Small intestine (tissue), 7 donors: ENCODE measurements around the gene CCNI. TPM values are rescaled to one million over a fixed set of nuclear protein-coding genes. Genes with fewer than 3 reads are reported as not detected.

Experiments used
- DNase-seq, 2 donors: peaks; one replicate each; pipeline versions ENCODE4 v3.0.0 to v3.0.0-alpha.2; 2013
- FAIRE-seq: peaks from 2 replicates; lab custom pipeline; 2012; peaks lifted over from hg19 to GRCh38; lab: Jason Lieb, UNC
- H3K27ac ChIP-seq, 3 donors: one replicate each; pipeline ENCODE4 v1.5.1; 2013; ENCODE audit warnings: low read length in 2 of 3, mild to moderate bottlenecking in 2 of 3, control low read depth in 1 of 3, inconsistent platforms in 1 of 3, low read depth in 1 of 3, moderate library complexity in 1 of 3
- H3K27me3 ChIP-seq, 3 donors: one replicate each; pipeline ENCODE4 v1.6.1; 2013; ENCODE audit warnings: low read length in 3 of 3, inconsistent platforms in 1 of 3; ENCODE audit not compliant: control insufficient read depth in 3 of 3, insufficient read depth in 3 of 3
- H3K36me3 ChIP-seq, 3 donors: one replicate each; pipeline ENCODE4 v1.6.1; 2013; ENCODE audit warnings: low read length in 3 of 3, inconsistent platforms in 1 of 3, low read depth in 1 of 3, mild to moderate bottlenecking in 1 of 3, moderate library complexity in 1 of 3; ENCODE audit not compliant: control insufficient read depth in 3 of 3, insufficient read depth in 2 of 3
- H3K4me1 ChIP-seq, 3 donors: one replicate each; pipeline ENCODE4 v1.6.1; 2013; ENCODE audit warnings: low read length in 2 of 3, inconsistent platforms in 1 of 3, low read depth in 1 of 3, mild to moderate bottlenecking in 1 of 3, moderate library complexity in 1 of 3; ENCODE audit not compliant: control insufficient read depth in 3 of 3, insufficient read depth in 2 of 3
- H3K4me3 ChIP-seq, 3 donors: one replicate each; pipeline ENCODE4 v1.5.1; 2013; ENCODE audit warnings: low read length in 3 of 3, control low read depth in 1 of 3, inconsistent platforms in 1 of 3, low read depth in 1 of 3, mild to moderate bottlenecking in 1 of 3, moderate library complexity in 1 of 3
- H3K9me3 ChIP-seq, 2 donors: one replicate each; pipeline ENCODE4 v1.6.1; 2013; ENCODE audit warnings: low read depth in 1 of 2, low read length in 1 of 2; ENCODE audit not compliant: control insufficient read depth in 2 of 2, insufficient read depth in 1 of 2
- WGBS, 3 donors: extraction: QIAGEN DNeasy Blood & Tissue Kit; methylation state at CpG; one replicate each; pipeline ENCODE4 v1.1.7; 2013; 5-methylcytosine and 5-hydroxymethylcytosine counted together
- polyA plus RNA-seq, 4 donors: library from polyadenylated mRNA; stranded (reverse) in 3 of 4; unstranded in 1 of 4; fragments of 200-250 nt in 3 of 4; fragments of 120-200 nt in 1 of 4; gene quantifications; one replicate each; pipeline versions ENCODE4 v1.2.1 to v1.2.3, GENCODE V29; 2013
- donor health status: healthy with polysubstance abuse.
- donor health status: control.
- donor health status: control.
- donor health status: Bipolar disorder and iron deficiency.
- donor health status: healthy.

The CCNI gene
- polyA plus RNA-seq, 4 donors = 78.9 to 261 (median 131) TPM

DNA sequence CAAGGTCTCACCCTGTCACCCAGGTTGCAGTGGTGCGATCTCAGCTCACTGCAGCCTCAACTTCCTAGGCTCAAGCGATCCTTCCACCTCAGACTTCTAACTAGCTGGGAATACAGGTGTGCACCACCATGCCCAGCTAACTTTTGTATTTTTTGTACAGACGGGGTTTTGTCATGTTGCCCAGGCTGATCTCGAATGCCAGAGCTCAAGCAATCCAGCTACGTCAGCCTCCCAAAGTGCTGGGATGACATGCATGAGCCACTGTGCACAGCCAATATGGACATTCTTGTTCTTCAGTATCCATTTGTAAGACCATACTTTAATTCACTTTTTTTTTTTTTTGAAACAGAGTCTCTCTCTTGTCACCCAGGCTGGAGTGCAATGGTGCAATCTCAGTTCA lies 3.5 kb upstream of the CCNI start:
- FAIRE-seq = no peak

DNA sequence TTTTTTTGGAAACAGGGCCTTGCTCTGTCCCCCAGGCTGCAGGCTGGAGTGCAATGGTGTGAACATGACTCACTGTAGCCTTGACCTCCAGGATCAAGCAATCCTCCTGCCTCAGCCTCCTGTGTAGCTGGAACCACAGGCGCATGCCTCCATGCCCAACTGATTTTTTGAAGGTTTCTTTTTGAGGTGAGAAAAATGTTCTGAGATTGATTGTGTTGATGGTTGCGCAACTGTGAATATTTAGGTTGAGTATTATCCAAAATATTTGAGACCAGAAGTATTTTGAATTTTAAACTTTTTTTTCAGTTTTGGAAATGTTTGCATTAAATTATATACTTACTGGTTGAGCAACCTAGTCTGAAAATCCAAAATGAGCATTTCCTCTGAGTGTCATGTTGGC lies 2.6 kb upstream of the CCNI start:
- Histone ChIP-seq H3K4me1 (peaks cover 2 to 9% (median 9%) of the 10 kb centered on the region in 3 donors), H3K4me3 (no peak overlapping the region), H3K27ac (no peak overlapping the region), H3K27me3 (no peaks in the 10 kb centered on the region), H3K36me3 (peaks cover 0 to 6% (median 0%) of the 10 kb centered on the region in 3 donors), H3K9me3 (no peaks in the 10 kb centered on the region)
- 95 to 100% (median 98%) methylated on average over 2 of the region's 2 CpGs for WGBS, 3 donors
- FAIRE-seq (no peak), DNase-seq (no peak)

More for the DNA sequence above, 3.5 kb upstream of the CCNI start:
- 86 to 98% (median 98%) methylated on average over 5 of the region's 5 CpGs for WGBS, 3 donors
- Histone ChIP-seq H3K27me3 (no peaks in the 10 kb centered on the region), H3K27ac (no peak overlapping the region), H3K36me3 (peaks cover 0 to 6% (median 0%) of the 10 kb centered on the region in 3 donors), H3K4me1 (peaks cover 0 to 7% (median 5%) of the 10 kb centered on the region in 3 donors), H3K4me3 (no peak overlapping the region), H3K9me3 (no peaks in the 10 kb centered on the region)
- no peak for DNase-seq

DNA sequence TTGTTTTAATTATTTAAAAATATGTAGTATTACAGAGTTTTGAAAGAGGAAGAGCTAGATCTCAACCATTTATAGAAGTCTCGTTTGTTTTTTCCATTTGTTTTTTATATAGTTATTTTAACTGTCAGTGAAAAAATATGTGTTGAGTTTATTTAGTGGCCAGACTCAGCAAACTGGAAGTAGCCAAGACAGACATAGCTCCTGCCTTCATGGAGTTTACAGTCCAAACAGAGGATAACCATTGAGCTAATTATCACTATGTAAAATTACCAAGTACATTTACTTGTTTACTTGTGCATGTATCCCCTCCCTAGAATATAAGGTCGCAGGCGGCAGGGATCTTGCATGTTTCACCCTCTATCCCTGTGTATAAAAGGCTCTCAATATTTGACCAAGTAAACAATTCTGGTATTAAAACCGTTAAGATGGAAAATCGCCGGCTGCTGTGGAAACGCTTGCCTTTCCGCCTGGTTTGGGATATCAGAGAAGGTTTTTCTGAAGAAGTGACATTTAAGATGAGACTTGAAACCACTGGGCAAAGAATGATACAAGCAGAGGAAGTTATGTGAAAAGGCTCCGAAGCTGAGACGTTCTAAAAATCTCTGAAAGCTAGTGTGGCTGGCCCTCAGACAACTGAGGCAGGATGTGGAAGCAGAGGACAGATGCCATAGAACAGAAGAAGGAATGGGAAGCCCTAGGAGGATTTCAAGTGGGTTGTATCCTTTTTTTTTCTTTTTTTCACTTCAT lies 1.3 kb upstream of the CCNI start:
- peak overlapping the region in 2 of 3 donors; percentile 54 to 98 for H3K27ac ChIP-seq
- FAIRE-seq = no peak
- 66 to 75% (median 70%) methylated on average over 10 of the region's 10 CpGs for WGBS, 3 donors

DNA sequence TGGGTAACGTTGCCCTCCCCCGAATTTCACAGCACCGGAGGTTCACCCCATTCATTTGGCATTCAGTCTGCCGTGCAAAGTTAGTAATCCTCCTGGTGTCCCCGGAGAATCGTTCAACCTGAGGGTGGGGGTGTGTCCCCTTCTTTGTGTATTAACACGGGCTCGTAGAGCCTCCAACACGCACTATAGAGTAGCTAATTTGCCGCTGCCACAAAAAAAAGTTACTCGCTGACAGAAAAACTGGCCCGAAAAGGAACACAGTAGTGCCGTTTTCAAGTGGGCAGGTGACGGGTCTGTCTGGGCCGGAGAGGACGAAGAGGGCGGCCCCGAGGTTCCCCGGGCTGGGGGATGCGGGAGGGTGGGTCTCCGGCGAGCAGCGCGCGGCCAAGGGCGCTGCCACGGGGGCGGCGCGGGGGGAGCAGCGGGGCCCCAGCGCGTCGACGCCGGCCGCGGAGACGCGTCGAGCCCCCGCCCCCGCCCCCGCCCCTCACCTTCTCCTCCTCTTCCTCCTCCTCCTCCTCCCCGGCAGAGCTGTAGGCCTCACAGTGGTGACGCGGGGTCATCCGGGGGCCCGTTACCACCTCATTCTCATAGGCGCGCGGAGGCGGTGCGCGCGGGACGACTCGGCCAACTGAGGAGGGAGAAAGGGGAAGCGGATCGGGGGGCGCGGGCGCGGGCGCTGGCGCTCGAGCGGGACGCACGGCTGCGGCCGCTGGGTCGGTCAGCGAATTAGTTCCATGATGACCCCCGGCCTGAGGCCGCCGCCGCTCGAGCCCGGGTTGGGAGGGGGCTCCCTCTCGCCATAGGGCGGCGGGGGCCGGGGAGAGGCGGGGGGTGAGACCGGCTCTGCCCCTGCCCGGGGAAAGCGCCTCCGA lies 571 bp downstream of the CCNI start:
- H3K4me1 ChIP-seq = peaks cover 2 to 19% (median 16%) of the 10 kb centered on the region in 3 donors
- FAIRE-seq (no peak), DNase-seq (peak; percentile 51 to 83)
- H3K4me3 ChIP-seq = peak overlapping the region; percentile 88 to 100 (median 89)
- peaks cover 0 to 2% (median 0%) of the 10 kb centered on the region in 3 donors for H3K36me3 ChIP-seq
- H3K9me3 ChIP-seq = no peaks in the 10 kb centered on the region
- peak overlapping the region; percentile 93 to 99 (median 98) for H3K27ac ChIP-seq
- 0 to 1% (median 1%) methylated on average over 55 to 89 of the region's 89 CpGs for WGBS, 3 donors
- no peaks in the 10 kb centered on the region for H3K27me3 ChIP-seq

More for the DNA sequence above, 1.3 kb upstream of the CCNI start:
- Histone ChIP-seq H3K36me3 (peaks cover 0 to 4% (median 0%) of the 10 kb centered on the region in 3 donors), H3K9me3 (no peaks in the 10 kb centered on the region), H3K4me1 (peaks cover 2 to 16% (median 14%) of the 10 kb centered on the region in 3 donors), H3K27me3 (no peaks in the 10 kb centered on the region), H3K4me3 (peak overlapping the region; percentile 88 to 100 (median 89))
- DNase-seq = no peak

DNA sequence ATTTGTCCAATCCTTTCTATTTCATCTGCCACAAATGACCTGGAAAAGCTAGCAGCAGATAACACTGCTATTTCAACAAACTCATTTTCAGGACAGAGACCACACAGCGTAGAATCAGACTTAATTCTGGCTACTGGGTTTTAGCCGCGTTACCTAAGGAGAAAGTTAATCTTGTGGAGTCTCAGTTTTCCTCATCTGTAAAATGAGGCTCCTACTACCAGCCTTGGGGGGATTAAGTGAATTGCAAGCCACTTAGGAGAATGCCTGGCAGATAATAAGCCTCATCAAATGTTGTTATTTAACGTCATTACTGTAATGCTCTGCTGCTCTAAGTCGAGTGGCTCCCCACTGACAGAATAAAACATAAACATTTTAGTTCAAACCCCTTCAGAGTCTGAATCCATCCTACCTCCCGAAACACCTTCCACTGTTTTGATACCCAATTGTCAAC lies 1.4 kb downstream of the CCNI start:
- H3K27ac ChIP-seq = peak overlapping the region; percentile 50 to 98 (median 83)
- no peaks in the 10 kb centered on the region for H3K27me3 ChIP-seq
- peak overlapping the region; percentile 88 to 100 (median 89) for H3K4me3 ChIP-seq
- H3K36me3 ChIP-seq = no peaks in the 10 kb centered on the region
- FAIRE-seq = no peak
- H3K4me1 ChIP-seq = peaks cover 2 to 19% (median 16%) of the 10 kb centered on the region in 3 donors
- H3K9me3 ChIP-seq = no peaks in the 10 kb centered on the region
- WGBS, 3 donors = 0 to 4% (median 2%) methylated on average over 6 of the region's 6 CpGs
- peak; percentile 16 to 36 for DNase-seq

DNA sequence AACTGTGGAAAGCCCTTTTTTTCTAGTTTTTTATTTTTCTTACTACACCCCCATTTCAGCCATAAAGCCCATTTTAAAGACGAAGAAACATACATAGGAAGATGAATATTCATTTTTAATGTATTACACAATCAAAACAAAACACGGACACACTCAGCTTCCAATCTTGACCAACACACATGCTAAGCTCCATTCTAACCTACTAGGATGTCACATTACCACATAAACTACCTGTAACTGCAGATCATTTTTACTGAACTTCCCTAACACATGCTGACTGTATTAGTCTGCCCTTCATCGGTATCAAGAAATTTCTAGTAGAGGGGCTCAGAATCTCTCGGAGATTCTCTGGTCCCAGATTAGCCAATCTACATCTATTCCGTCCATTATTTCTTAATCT lies 1.8 kb downstream of the CCNI start:
- no peak for FAIRE-seq
- Histone ChIP-seq H3K36me3 (peaks cover 0 to 2% (median 0%) of the 10 kb centered on the region in 3 donors), H3K27ac (peak overlapping the region; percentile 50 to 98 (median 83)), H3K4me3 (peak overlapping the region in 2 of 3 donors; percentile 88 to 89), H3K4me1 (peaks cover 2 to 19% (median 16%) of the 10 kb centered on the region in 3 donors), H3K27me3 (no peaks in the 10 kb centered on the region), H3K9me3 (no peaks in the 10 kb centered on the region)
- WGBS, 3 donors = 1 to 4% (median 3%) methylated on average over 5 of the region's 5 CpGs
- no peak for DNase-seq

DNA sequence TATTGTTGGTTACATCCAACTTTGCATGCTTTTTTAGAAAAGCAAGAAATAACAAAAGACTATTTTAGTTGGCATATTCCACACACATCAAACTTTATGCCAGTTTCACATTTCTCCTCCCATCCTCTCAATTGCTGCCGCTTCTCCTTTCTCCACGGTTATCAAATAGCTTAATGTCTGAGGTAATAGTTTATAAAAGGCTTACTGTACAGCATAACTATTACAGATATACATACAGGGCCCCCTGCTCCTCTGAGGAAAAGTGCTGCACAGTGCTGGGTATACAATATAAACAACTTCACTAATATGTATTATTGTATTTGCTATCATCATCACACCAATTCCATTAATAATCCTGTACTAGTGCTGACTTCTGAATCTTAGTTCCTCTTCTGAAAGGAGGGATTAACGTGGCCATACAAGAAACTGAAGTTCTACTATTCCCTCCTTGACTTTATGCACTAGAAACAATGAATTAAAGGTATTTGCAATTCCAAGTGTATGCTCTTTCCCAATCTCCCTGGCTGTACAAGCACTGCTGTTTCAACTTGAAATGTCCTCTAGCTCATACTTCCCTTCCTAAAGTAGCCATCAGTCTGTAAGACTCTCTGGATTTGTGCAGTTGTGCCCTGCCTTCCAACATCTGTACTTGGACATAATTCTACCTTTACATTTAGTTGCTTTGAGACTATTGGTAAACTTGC lies 2.5 kb downstream of the CCNI start:
- peak; percentile 15 to 42 for DNase-seq

More for the DNA sequence above, 2.5 kb downstream of the CCNI start:
- Histone ChIP-seq H3K4me1 (peaks cover 2 to 19% (median 16%) of the 10 kb centered on the region in 3 donors), H3K27me3 (no peaks in the 10 kb centered on the region), H3K9me3 (no peaks in the 10 kb centered on the region), H3K36me3 (peaks cover 0 to 3% (median 0%) of the 10 kb centered on the region in 3 donors), H3K27ac (peak overlapping the region in 2 of 3 donors; percentile 50 to 98), H3K4me3 (peak overlapping the region in 2 of 3 donors; percentile 88 to 89)
- WGBS, 3 donors = 5 to 12% (median 9%) methylated on average over 3 of the region's 3 CpGs
- FAIRE-seq = no peak
